ENCODE measurements around the gene PRKAG2. TPM values are rescaled to one million over a fixed set of nuclear protein-coding genes. Genes with fewer than 3 reads are reported as not detected.

Gene PRKAG2
- total RNA-seq, 4 donors from 2014 or later: 25.1 to 57.8 (median 46.7) TPM

GRCh38 chr7:151804756-151805155 lies 72.2 kb downstream of the PRKAG2 start:
- intact Hi-C loops (cut with DNase I; ENCODE audit: low total_unique reads): no loop called here
- H3K27ac ChIP-seq: no peak overlapping the region

DNA sequence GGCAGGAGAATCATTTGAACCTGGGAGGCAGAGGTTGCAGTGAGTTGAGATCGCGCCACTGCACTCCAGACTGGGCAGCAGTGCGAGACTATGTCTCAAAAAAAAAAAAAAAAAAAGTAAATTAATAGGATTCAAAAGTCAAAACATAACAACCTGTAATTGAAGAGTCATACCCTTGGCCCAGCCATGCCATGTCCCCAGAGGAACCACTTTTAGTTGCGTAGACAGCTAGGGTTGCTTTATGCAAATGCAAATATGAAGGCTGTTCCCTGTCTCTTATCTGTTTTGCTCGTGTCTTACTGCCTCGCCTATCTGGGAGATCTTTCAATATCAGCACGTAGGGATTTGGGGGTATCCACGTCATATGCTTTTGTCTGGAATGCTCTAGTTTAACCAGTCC lies 73.1 kb downstream of the PRKAG2 start:
- in situ Hi-C loops (cut with MboI; ENCODE audit: low pct_ligation_motif_present in 1 of 4, low pct_unique_long_range_greater_than_20kb in 1 of 4, low sequenced_read_pairs in 3 of 4): no loop called here
- no peak for DNase-seq
- intact Hi-C loops (cut with DNase I; ENCODE audit: low total_unique reads): no loop called here
- 82 to 100% methylated on average over 1 to 8 of the region's 8 CpGs for whole genome bisulfite sequencing, 2 donors (ENCODE audit: low coverage in 1 of 2)
- Histone ChIP-seq H3K4me3 (no peak overlapping the region), H3K27ac (no peak overlapping the region), H3K9me3 (no peaks in the 10 kb centered on the region), H3K36me3 (no peaks in the 10 kb centered on the region), H3K4me1 (peaks cover 0 to 5% (median 3%) of the 10 kb centered on the region in 4 donors), H3K27me3 (no peaks in the 10 kb centered on the region)
- TF ChIP-seq POLR2A (IDR thresholded peaks at IDR 0.05) (no peak), POLR2AphosphoS5 (IDR thresholded peaks at IDR 0.05) (no peak), EP300 (IDR thresholded peaks at IDR 0.05; ENCODE audit: low read depth) (no peak)
- TF ChIP-seq, protein P1, sequence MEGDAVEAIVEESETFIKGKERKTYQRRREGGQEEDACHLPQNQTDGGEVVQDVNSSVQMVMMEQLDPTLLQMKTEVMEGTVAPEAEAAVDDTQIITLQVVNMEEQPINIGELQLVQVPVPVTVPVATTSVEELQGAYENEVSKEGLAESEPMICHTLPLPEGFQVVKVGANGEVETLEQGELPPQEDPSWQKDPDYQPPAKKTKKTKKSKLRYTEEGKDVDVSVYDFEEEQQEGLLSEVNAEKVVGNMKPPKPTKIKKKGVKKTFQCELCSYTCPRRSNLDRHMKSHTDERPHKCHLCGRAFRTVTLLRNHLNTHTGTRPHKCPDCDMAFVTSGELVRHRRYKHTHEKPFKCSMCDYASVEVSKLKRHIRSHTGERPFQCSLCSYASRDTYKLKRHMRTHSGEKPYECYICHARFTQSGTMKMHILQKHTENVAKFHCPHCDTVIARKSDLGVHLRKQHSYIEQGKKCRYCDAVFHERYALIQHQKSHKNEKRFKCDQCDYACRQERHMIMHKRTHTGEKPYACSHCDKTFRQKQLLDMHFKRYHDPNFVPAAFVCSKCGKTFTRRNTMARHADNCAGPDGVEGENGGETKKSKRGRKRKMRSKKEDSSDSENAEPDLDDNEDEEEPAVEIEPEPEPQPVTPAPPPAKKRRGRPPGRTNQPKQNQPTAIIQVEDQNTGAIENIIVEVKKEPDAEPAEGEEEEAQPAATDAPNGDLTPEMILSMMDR (IDR thresholded peaks at IDR 0.05): no peak

More at GRCh38 chr7:151804756-151805155, 72.2 kb downstream of the PRKAG2 start:
- DNase-seq: no peak
- TF ChIP-seq EP300 (IDR thresholded peaks at IDR 0.05; ENCODE audit: low read depth) (no peak), POLR2A (IDR thresholded peaks at IDR 0.05) (no peak)
- TF ChIP-seq, protein P1 (IDR thresholded peaks at IDR 0.05): no peak
- no peaks in the 10 kb centered on the region for H3K36me3 ChIP-seq
- no peak overlapping the region for H3K4me3 ChIP-seq
- H3K9me3 ChIP-seq: no peaks in the 10 kb centered on the region
- H3K4me1 ChIP-seq: peaks cover 0 to 5% (median 3%) of the 10 kb centered on the region in 4 donors
- H3K27me3 ChIP-seq: no peaks in the 10 kb centered on the region
- WGBS, 2 donors (ENCODE audit: low coverage in 1 of 2): 95 to 100% methylated on average over 2 to 9 of the region's 9 CpGs
- in situ Hi-C loops (cut with MboI; ENCODE audit: low pct_ligation_motif_present in 1 of 4, low pct_unique_long_range_greater_than_20kb in 1 of 4, low sequenced_read_pairs in 3 of 4): no loop called here

- intact Hi-C loops (cut with DNase I; ENCODE audit: low total_unique reads): no loop called here
- no peak for DNase-seq
- TF ChIP-seq, protein P1 (IDR thresholded peaks at IDR 0.05): no peak
- TF ChIP-seq EP300 (IDR thresholded peaks at IDR 0.05; ENCODE audit: low read depth): no peak
- TF ChIP-seq POLR2A (IDR thresholded peaks at IDR 0.05): no peak
- no peak for TF ChIP-seq POLR2AphosphoS5 (IDR thresholded peaks at IDR 0.05)
These were observed 74.5 kb downstream of the PRKAG2 start for GRCh38 chr7:151802469-151802846.

GRCh38 chr7:151801782-151802468 lies 75.0 kb downstream of the PRKAG2 start:
- Histone ChIP-seq H3K27ac (no peak overlapping the region), H3K27me3 (no peaks in the 10 kb centered on the region), H3K4me1 (peaks cover 4 to 12% (median 8%) of the 10 kb centered on the region in 4 donors), H3K9me3 (no peaks in the 10 kb centered on the region), H3K36me3 (no peaks in the 10 kb centered on the region), H3K4me3 (no peak overlapping the region)
- in situ Hi-C loops (cut with MboI; ENCODE audit: low pct_ligation_motif_present in 1 of 4, low pct_unique_long_range_greater_than_20kb in 1 of 4, low sequenced_read_pairs in 3 of 4): no loop called here
- peak; percentile 31 for DNase-seq
- 81% methylated on average over 15 of the region's 15 CpGs; no CpG with 5 or more reads in 1 of the 2 donors for WGBS, 2 donors (ENCODE audit: low coverage in 1 of 2)
- TF ChIP-seq, protein P1 (IDR thresholded peaks at IDR 0.05): no peak
- TF ChIP-seq POLR2AphosphoS5 (IDR thresholded peaks at IDR 0.05) (no peak), EP300 (IDR thresholded peaks at IDR 0.05; ENCODE audit: low read depth) (no peak), POLR2A (IDR thresholded peaks at IDR 0.05) (no peak)
- intact Hi-C loops (cut with DNase I; ENCODE audit: low total_unique reads): no loop called here

More at GRCh38 chr7:151802469-151802846, 74.5 kb downstream of the PRKAG2 start:
- Histone ChIP-seq H3K9me3 (no peaks in the 10 kb centered on the region), H3K27ac (no peak overlapping the region), H3K4me3 (no peak overlapping the region), H3K4me1 (peaks cover 0 to 7% (median 5%) of the 10 kb centered on the region in 4 donors), H3K27me3 (no peaks in the 10 kb centered on the region), H3K36me3 (no peaks in the 10 kb centered on the region)
- 69 to 92% methylated on average over 2 to 5 of the region's 5 CpGs for WGBS, 2 donors (ENCODE audit: low coverage in 1 of 2)
- in situ Hi-C loops (cut with MboI; ENCODE audit: low pct_ligation_motif_present in 1 of 4, low pct_unique_long_range_greater_than_20kb in 1 of 4, low sequenced_read_pairs in 3 of 4): no loop called here

Data from transverse colon (tissue), 4 donors.